HG02870 (cell line): ENCODE data around the gene CPNE2.
"Not testable (repeated sequence)": the region's sequence is repeated elsewhere in the genome, so short reads cannot be mapped to it uniquely, and the experiment has no call there.

Source experiments
- ATAC-seq: cut with Tn5 transposase; IDR thresholded peaks from one replicate; pipeline ENCODE4 v1.9.1; 2021; ENCODE audit warnings: mild to moderate bottlenecking, moderate library complexity; ENCODE audit not compliant: unreplicated experiment

Gene CPNE2

DNA sequence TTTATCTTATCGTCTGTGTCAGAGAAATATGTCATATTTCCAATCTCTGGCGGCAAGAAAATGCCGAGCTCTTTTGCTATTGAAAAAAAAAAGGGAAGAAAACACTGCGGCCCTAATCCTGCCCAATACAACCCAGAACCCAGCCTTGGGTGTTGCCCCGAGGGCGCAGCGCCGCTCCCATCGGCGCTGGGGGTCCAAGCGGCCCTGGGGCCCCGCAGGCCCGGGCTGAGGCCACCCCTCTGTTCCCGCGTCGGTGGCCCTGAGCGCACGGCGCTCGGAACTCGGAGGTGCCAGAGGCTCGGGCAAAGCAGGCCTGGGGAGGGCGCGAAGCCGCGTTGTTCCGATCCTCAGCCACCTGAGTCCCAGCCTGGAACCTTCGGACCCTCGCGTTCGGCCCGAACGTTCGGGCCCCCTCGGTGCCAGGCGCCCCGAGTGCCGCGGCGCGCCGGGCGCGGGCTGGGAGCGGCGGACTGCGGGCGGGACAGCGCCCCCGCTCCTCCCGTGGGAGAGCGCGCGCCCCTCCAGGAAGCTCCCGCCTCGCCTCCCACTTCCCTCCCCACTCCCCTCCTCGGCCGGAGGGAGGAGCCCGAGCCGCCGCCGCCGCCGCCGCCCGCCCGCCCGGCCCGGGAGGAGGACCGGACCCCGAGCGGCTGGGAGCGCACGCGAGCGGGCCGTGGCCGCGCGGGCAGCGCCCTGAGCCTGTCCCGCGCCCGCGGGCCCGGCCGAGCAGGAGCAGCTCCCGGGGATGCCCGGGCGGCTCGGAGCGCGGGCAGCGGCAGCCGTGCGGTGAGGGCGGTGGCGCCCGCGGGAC, at the start of gene CPNE2:
CPNE2 (plus strand) TSS at position 609 of the 811 bp plus-strand sequence. CDS start 18,160 bp downstream, outside the sequence.
- peak; percentile 51 for ATAC-seq

- ATAC-seq, result no peak
Measured at GRCh38 chr16:57043248-57043647, 49.1 kb upstream of the CPNE2 start.

DNA sequence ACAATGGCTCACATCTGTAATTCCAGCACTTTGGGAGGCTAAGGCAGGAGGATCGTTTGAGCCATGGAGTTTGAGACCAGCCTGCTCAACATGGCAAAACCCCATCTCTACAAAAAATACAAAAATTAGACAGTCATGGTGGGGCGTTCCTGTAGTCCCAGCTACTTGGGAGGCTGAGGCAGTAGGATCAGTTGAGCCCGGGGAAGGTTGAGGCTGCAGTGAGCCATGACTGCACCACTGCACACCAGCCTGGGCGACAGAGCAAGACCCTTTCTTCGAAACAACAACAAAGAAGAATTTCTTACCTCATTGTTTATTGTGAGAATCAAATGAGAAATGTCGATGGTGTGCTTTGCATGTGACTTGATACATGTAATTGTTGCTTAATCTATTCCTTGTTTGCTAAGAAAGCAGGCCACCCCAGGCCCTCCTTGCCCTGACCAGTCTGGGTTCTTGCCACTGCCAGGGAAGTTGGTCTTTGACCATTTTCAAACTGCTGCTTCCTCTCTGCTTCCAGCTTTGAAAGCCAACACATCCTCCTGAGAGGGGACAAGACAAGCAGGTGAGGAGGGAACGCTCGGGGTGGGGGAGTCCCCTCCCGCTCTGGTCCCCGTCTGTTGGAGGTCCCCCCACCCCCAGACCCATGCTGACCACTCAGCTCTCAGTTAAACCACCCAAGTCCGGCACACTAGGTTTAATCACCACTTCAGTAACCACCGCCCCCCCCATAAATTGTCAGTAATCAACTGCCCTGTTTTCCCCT, 47.3 kb upstream of the CPNE2 start:
- no peak for ATAC-seq

GRCh38 chr16:57045694-57046381, 46.5 kb upstream of the CPNE2 start:
- no peak for ATAC-seq

- no peak for ATAC-seq
Measured at GRCh38 chr16:57048095-57048494, 44.3 kb upstream of the CPNE2 start.

DNA sequence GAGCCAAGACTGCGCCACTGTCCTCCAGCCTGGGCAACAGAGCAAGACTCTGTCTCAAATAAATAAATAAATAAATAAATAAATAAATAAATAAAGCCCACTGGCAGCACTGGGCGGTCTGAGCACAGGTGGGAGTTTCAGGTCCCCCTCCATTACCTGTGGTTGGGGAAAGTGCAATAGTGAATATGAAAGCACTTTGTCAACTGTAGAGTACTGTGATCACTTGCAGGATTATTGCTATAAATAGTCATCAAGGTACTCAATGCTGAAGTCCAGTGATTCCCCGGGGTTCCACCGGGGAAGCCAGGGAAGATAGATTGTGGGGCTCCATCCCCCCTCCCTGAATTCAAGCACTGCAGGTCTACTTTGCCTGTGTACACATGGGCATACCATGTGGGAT, 42.7 kb upstream of the CPNE2 start:
- ATAC-seq, result peak; percentile 78

GRCh38 chr16:57051696-57052228, 40.6 kb upstream of the CPNE2 start:
- no peak for ATAC-seq

- no peak for ATAC-seq
Measured at GRCh38 chr16:57053206-57053605, 39.2 kb upstream of the CPNE2 start.

- no peak for ATAC-seq
Measured at GRCh38 chr16:57054338-57054737, 38.0 kb upstream of the CPNE2 start.

DNA sequence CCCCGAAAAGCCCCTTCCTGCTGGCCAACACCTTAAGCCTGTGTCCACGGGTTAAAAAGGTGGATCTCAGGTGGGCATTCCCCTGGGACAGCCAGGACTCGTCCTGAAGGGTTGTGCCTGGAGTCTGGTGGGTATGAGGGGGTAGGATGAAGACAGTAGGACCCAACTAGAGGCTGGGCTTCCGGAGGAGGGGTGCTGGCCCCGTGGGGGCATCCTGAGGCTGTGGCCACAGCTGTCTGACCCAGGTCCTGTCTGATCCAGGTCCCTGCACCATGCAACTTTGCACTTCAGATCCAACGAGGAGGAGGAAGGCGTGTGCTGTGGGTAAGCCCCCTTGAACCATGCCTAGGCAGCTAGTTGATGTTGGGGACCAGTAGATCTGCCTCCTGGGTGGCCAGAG, 37.6 kb upstream of the CPNE2 start:
- no peak for ATAC-seq

GRCh38 chr16:57055671-57056070, 36.7 kb upstream of the CPNE2 start:
- ATAC-seq, result no peak

- no peak for ATAC-seq
Measured at GRCh38 chr16:57058291-57058861, 34.0 kb upstream of the CPNE2 start.

- no peak for ATAC-seq
Measured at GRCh38 chr16:57060323-57061083, 31.9 kb upstream of the CPNE2 start.

DNA sequence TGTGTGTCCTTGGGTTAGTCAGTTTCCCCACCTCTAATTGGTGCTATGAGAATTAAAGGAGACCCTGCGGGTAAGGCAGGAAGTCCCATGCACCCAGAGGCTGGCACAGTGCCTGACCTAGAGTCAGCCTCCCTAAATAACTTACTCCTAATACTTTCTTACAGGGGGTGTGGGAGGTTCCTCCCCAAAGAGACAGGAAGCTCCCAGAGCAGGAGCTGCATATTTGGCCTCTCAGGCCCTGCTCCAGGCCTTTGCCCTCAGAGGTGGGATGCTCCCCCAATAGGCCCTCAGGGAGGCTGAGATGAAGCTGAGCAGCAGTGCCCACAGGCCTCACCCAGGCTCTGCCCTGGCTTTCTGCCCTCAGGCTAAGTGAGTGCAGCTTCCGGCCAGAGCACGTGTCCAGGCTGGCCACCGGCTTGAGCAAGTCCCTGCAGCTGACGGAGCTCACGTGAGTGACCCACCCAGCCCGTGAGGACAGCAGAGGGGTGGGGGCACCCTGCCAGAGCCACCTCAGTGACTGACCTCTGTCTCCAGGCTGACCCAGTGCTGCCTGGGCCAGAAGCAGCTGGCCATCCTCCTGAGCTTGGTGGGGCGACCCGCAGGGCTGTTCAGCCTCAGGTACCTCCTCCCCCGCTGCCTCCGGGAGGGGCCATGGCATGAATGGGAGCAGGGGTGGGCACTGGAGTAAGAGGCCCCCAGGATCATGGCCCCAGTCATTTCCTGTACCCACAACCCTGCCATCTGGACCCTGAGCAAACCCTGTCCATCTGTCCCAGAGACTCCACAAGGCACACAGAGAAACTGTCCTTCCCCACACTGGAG, 31.1 kb upstream of the CPNE2 start:
- ATAC-seq, result no peak

- no peak for ATAC-seq
Measured at GRCh38 chr16:57062329-57062728, 30.1 kb upstream of the CPNE2 start.

GRCh38 chr16:57063189-57063588, 29.2 kb upstream of the CPNE2 start:
- ATAC-seq, result not testable (repeated sequence)

GRCh38 chr16:57064995-57065394, 27.4 kb upstream of the CPNE2 start:
- no peak for ATAC-seq

GRCh38 chr16:57066625-57067024, 25.8 kb upstream of the CPNE2 start:
- no peak for ATAC-seq

DNA sequence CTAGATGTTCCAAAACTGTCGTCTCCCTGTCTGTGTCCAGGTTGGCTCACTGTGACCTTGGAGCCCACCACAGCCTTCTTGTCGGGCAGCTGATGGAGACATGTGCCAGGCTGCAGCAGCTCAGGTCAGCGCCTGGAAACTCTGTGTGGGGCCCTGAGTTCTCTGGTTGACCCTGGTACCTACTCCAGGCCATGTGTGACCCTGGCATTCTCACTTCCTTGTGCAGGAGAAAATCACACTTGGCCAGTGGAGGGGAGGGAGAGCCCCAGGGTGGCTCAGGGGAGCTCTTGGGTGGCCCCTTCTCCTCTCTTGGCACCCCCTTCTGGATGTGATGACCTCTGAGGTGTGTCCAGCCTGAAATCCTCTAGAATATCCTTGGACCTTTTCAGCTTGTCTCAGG, 25.0 kb upstream of the CPNE2 start:
- ATAC-seq, result no peak
